Lower leg skin (tissue), 3 donors: ENCODE measurements around the gene ERICH4.

Experiments used
- CTCF ChIP-seq, 3 donors: fragments of 450-650 bp; IDR thresholded peaks; one replicate each; pipeline ENCODE4 v1.5.1; 2016; ENCODE audit warnings: antibody characterized with exemption in 3 of 3, mild to moderate bottlenecking in 3 of 3, moderate library complexity in 2 of 3
- POLR2A ChIP-seq, 2 donors: fragments of 450-650 bp; IDR thresholded peaks; one replicate each; pipeline ENCODE4 v1.6.1; 2016 to 2017; ENCODE audit warnings: antibody characterized with exemption in 2 of 2, mild to moderate bottlenecking in 1 of 2, moderate library complexity in 1 of 2

- TF ChIP-seq POLR2A (IDR thresholded peaks at IDR 0.05) (no peak), CTCF (IDR thresholded peaks at IDR 0.05) (no peak)
Measured at GRCh38 chr19:41430922-41431321, 12.0 kb upstream of the ERICH4 start.
